GM18868 (cell line): ENCODE results near the gene MINK1.
"Not testable (repeated sequence)": the region's sequence is repeated elsewhere in the genome, so short reads cannot be mapped to it uniquely, and the experiment has no call there.

Experiments
- ATAC-seq: cut with Tn5 transposase; IDR thresholded peaks from one replicate; pipeline ENCODE4 v1.9.1; 2021; ENCODE audit warnings: mild to moderate bottlenecking, moderate library complexity; ENCODE audit not compliant: unreplicated experiment

MINK1 gene

GRCh38 chr17:4897198-4897687 lies 64.1 kb downstream of the MINK1 start:
- no peak for ATAC-seq

GRCh38 chr17:4897785-4898184 lies 64.6 kb downstream of the MINK1 start:
- no peak for ATAC-seq

GRCh38 chr17:4898351-4898750 lies 65.2 kb downstream of the MINK1 start:
- ATAC-seq = no peak

GRCh38 chr17:4898927-4899326 lies 65.8 kb downstream of the MINK1 start:
- ATAC-seq = no peak

- ATAC-seq = no peak
These were observed 66.4 kb downstream of the MINK1 start, which contains the start of gene C17orf107 for GRCh38 chr17:4899341-4900230. Gene C17orf107 (plus strand): TSS chr17:4899536. CDS start chr17:4899763, 227 bp downstream.

- ATAC-seq = no peak
These were observed 67.3 kb downstream of the MINK1 start for GRCh38 chr17:4900231-4901107.

- ATAC-seq = no peak
These were observed 68.0 kb downstream of the MINK1 start for GRCh38 chr17:4901108-4901647.

GRCh38 chr17:4901648-4902344 lies 68.7 kb downstream of the MINK1 start:
- no peak for ATAC-seq

DNA sequence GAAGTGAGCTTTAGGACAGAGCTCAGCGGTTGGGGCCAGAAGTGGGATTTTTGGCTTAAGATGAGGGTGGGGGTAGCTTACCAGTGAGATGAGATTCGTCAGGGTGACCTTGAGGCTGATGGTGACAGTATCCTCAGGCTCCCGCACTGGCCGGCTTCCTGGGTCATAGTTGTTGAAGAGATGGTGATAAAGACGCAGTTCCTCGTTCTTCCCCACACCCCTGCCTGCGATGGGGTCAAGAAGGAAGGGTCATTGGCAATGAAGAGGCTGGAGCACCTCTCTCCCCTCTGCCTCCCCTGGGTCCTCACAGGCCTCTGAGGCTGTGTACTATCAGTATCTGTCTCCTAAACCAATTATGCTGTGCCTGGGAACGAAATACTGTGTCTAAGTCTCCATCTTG lies 69.4 kb downstream of the MINK1 start:
- ATAC-seq = no peak

- ATAC-seq = no peak
These were observed 70.1 kb downstream of the MINK1 start, which contains the start of gene CHRNE for GRCh38 chr17:4903051-4903818. Gene CHRNE (minus strand): TSS chr17:4903098. CDS start chr17:4903063, 35 bp downstream.

GRCh38 chr17:4906642-4907041 lies 73.5 kb downstream of the MINK1 start:
- not testable (repeated sequence) for ATAC-seq

DNA sequence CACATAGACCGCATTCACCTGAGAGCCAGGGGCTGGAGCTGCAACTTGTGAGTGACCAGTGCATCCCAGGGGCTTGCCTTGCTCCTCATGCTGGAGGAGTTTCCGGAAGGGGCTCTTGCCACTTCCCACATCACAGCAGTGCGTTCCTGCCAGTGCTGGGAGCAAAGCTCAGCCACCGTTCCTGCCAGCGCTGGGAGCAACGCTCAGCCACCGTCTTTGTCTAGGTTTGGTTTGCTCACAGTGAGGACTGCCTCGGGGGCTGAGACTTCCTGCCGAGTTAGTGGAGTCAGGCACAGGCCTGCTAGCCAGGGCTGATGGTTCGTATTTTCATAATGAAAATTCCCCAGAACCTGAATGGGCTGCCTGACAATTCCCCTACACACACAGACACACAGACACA lies 75.2 kb downstream of the MINK1 start:
- no peak for ATAC-seq

GRCh38 chr17:4908711-4909496 lies 75.8 kb downstream of the MINK1 start:
- no peak for ATAC-seq

GRCh38 chr17:4913994-4914393 lies 80.9 kb downstream of the MINK1 start:
- ATAC-seq = no peak

DNA sequence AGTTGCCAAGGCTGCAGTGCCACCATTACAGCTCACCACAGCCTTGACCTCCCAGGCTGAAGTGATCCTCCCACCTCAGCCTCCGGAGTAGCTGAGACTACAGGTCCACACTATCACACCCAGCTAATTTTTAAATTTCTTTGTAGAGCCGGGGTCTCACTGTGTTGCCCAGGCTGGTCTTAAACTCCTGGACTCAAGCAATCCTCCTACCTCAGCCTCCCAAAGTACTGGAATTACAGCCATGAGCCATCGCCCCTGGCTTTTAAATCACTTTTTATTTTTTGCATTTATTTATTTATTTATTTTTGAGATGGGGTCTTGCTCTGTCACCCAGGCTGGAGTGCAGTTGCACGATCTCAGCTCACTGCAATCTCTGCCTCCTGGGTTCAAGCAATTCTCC lies 81.4 kb downstream of the MINK1 start:
- not testable (repeated sequence) for ATAC-seq

- ATAC-seq = no peak
These were observed 86.4 kb downstream of the MINK1 start for GRCh38 chr17:4919511-4920047.

GRCh38 chr17:4920351-4921048 lies 87.4 kb downstream of the MINK1 start:
- ATAC-seq = no peak

DNA sequence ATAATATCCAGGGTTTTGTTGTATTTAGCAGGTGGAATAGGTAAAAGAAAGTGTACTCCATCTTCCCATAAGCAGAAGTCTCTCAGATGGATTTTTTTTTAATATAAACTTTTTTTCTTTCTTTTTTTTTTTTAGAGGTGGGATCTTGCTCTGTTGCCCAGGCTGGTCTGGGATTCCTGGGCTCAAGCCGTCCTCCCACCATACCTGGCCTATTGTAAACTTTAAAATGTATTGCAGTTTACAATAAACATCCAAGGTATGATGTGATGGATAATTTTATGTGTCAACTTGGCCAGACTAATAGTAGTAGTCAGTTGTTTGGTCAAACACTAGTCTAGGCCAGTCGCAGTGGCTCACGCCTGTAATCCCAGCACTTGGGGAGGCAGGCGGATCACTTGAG lies 88.2 kb downstream of the MINK1 start:
- ATAC-seq = no peak
